Upper lobe of left lung (tissue), 4 donors: ENCODE data around the gene ADCY7.

Experiments used
- CTCF ChIP-seq, 6 experiments: fragments of 450-650 bp in 4 of 6; fragments of 200-600 bp in 2 of 6; sonication (generic) in 2 of 6; IDR thresholded peaks; one replicate each; pipeline ENCODE4 v1.5.1; 2016 to 2019; ENCODE audit warnings: antibody characterized with exemption in 6 of 6
- EP300 ChIP-seq, 4 donors: sonication (generic); formaldehyde crosslinking; IDR thresholded peaks; one replicate each; pipeline ENCODE4 v1.5.1; 2017; ENCODE audit warnings: antibody characterized with exemption in 4 of 4, control low read depth in 2 of 4
- POLR2AphosphoS5 ChIP-seq, 2 donors: sonication (generic); formaldehyde crosslinking; IDR thresholded peaks; one replicate each; pipeline ENCODE4 v1.5.1; 2017; ENCODE audit warnings: antibody characterized with exemption in 2 of 2

- TF ChIP-seq CTCF (IDR thresholded peaks at IDR 0.05) (no peak), POLR2AphosphoS5 (IDR thresholded peaks at IDR 0.05) (no peak), EP300 (IDR thresholded peaks at IDR 0.05) (no peak)
Measured at GRCh38 chr16:50338371-50339231, 72.2 kb downstream of the ADCY7 start.
